Liver (tissue), 9 donors: ENCODE data around the gene FLNB. TPM values are rescaled to one million over a fixed set of nuclear protein-coding genes. Genes with fewer than 3 reads are reported as not detected.

Experiments
- DNase-seq: peaks from one replicate; pipeline ENCODE4 v3.0.0-alpha.2; 2017; ENCODE audit warnings: low spot score
- H3K27ac ChIP-seq, 2 donors: one replicate each; pipeline ENCODE4 v1.7.0; 2013; ENCODE audit warnings: inconsistent platforms in 2 of 2, low read length in 2 of 2, control low read depth in 1 of 2, low read depth in 1 of 2, mild to moderate bottlenecking in 1 of 2
- H3K27me3 ChIP-seq, 4 donors: one replicate each; pipeline versions ENCODE4 v1.6.1 to v1.7.0; 2013; ENCODE audit warnings: low read length in 3 of 4, inconsistent platforms in 1 of 4, mild to moderate bottlenecking in 1 of 4, moderate library complexity in 1 of 4; ENCODE audit not compliant: control insufficient read depth in 4 of 4, insufficient read depth in 4 of 4
- H3K36me3 ChIP-seq, 4 donors: one replicate each; pipeline versions ENCODE4 v1.6.1 to v1.7.0; 2013; ENCODE audit warnings: low read length in 3 of 4, mild to moderate bottlenecking in 3 of 4, low read depth in 1 of 4, moderate library complexity in 1 of 4; ENCODE audit not compliant: control insufficient read depth in 4 of 4, insufficient read depth in 3 of 4
- H3K4me1 ChIP-seq, 4 donors: one replicate each; pipeline versions ENCODE4 v1.6.1 to v1.7.0; 2013; ENCODE audit warnings: low read length in 3 of 4, mild to moderate bottlenecking in 3 of 4, moderate library complexity in 1 of 4; ENCODE audit not compliant: control insufficient read depth in 4 of 4, insufficient read depth in 4 of 4
- H3K4me3 ChIP-seq, 3 donors: one replicate each; pipeline versions ENCODE4 v1.6.1 to v1.7.0; 2013; ENCODE audit warnings: low read length in 3 of 3, control low read depth in 1 of 3, low read depth in 1 of 3, mild to moderate bottlenecking in 1 of 3
- H3K9ac ChIP-seq, 2 donors: one replicate each; pipeline ENCODE4 v1.7.0; 2013; ENCODE audit warnings: low read length in 2 of 2, mild to moderate bottlenecking in 2 of 2, moderate library complexity in 2 of 2, control low read depth in 1 of 2, low read depth in 1 of 2
- H3K9me3 ChIP-seq, 4 donors: one replicate each; pipeline versions ENCODE4 v1.6.1 to v1.7.0; 2013; ENCODE audit warnings: low read length in 3 of 4; ENCODE audit not compliant: control insufficient read depth in 4 of 4
- ATF3 ChIP-seq: IDR thresholded peaks from 2 replicates; pipeline ENCODE4 v1.6.1; 2016; ENCODE audit warnings: antibody characterized with exemption
- EGR1 ChIP-seq, 2 donors: IDR thresholded peaks; 2 replicates each; pipeline ENCODE4 v1.6.1; 2016 to 2018; ENCODE audit warnings: antibody characterized with exemption in 2 of 2, low read depth in 2 of 2
- FOXA2 ChIP-seq: IDR thresholded peaks from 2 replicates; pipeline ENCODE4 v1.6.1; 2016; ENCODE audit warnings: antibody characterized with exemption
- GABPA ChIP-seq, 2 donors: IDR thresholded peaks in 1 of 2; conservative IDR thresholded peaks in 1 of 2; 2 replicates each; pipeline ENCODE4 v1.6.1; 2016; ENCODE audit warnings: antibody characterized with exemption in 2 of 2, mild to moderate bottlenecking in 1 of 2, moderate library complexity in 1 of 2
- HNF4A ChIP-seq, 2 donors: conservative IDR thresholded peaks; 2 replicates each; pipeline ENCODE4 v1.6.1; 2016; ENCODE audit warnings: antibody characterized with exemption in 2 of 2, mild to moderate bottlenecking in 2 of 2
- JUND ChIP-seq, 2 donors: IDR thresholded peaks; 2 replicates each; pipeline ENCODE4 v1.6.1; 2016; ENCODE audit warnings: antibody characterized with exemption in 2 of 2
- MAX ChIP-seq: IDR thresholded peaks from 2 replicates; pipeline ENCODE4 v1.6.1; 2016; ENCODE audit warnings: antibody characterized with exemption
- NR2F2 ChIP-seq: IDR thresholded peaks from 2 replicates; pipeline ENCODE4 v1.6.1; 2016; ENCODE audit warnings: antibody characterized with exemption
- RAD21 ChIP-seq, 2 donors: IDR thresholded peaks; 2 replicates each; pipeline ENCODE4 v1.6.1; 2016; ENCODE audit warnings: antibody characterized with exemption in 2 of 2, mild to moderate bottlenecking in 2 of 2
- RXRA ChIP-seq, 2 donors: IDR thresholded peaks; 2 replicates each; pipeline ENCODE4 v1.6.1; 2017 to 2018; ENCODE audit warnings: antibody characterized with exemption in 2 of 2, mild to moderate bottlenecking in 1 of 2
- SP1 ChIP-seq: IDR thresholded peaks from 2 replicates; pipeline ENCODE4 v1.6.1; 2018; ENCODE audit warnings: antibody characterized with exemption, mild to moderate bottlenecking
- WGBS: extraction: QIAGEN DNeasy Blood & Tissue Kit; methylation state at CpG from one replicate; pipeline ENCODE4 v1.1.7; 2013; 5-methylcytosine and 5-hydroxymethylcytosine counted together
- polyA plus RNA-seq, 2 donors: library from polyadenylated mRNA; stranded (reverse) in 1 of 2; unstranded in 1 of 2; fragments of 200-250 nt in 1 of 2; fragments of >200 nt in 1 of 2; fragmentation: Nextera tagmentation in 1 of 2; extraction: Ambion mirVana in 1 of 2; gene quantifications; one replicate each; pipeline versions ENCODE4 v1.2.1 to v1.2.3, GENCODE V29; 2013 to 2015
- total RNA-seq, 2 donors: library from RNA; depleted of rRNA; stranded (reverse); fragments of >200 nt; gene quantifications; one replicate each; pipeline ENCODE4 v1.2.3, GENCODE V29; 2014
- TF ChIP-seq, protein P1 (sequence below): IDR thresholded peaks from 2 replicates; pipeline ENCODE4 v1.6.1; 2016; ENCODE audit warnings: antibody characterized with exemption, mild to moderate bottlenecking
- TF ChIP-seq, protein P2 (sequence below): fragments of 150-350 bp; IDR thresholded peaks from 2 replicates; pipeline ENCODE4 v1.5.1; 2017; ENCODE audit warnings: improper control_type of control experiment, low read depth, low read length; ENCODE audit not compliant: missing input control
- donor health status: healthy.
- donor health status: healthy.
- donor health status: healthy.
- donor health status: healthy.
- donor health status: healthy.

The FLNB gene
- total and polyA plus RNA-seq, 4 donors, result 22.9 to 124 (median 44.3) TPM

GRCh38 chr3:58164906-58165821 is 156.9 kb downstream of the FLNB start:
- H3K27ac ChIP-seq, result peak overlapping the region; percentile 78 to 87
- peaks cover 21 to 71% (median 58%) of the 10 kb centered on the region in 4 donors for H3K4me1 ChIP-seq
- 71% methylated on average over 16 of the region's 16 CpGs for WGBS
- H3K9me3 ChIP-seq, result no peaks in the 10 kb centered on the region
- no peak overlapping the region for H3K4me3 ChIP-seq
- peaks cover 0 to 10% (median 3%) of the 10 kb centered on the region in 4 donors for H3K36me3 ChIP-seq
- TF ChIP-seq RXRA (IDR thresholded peaks at IDR 0.05), result peak in 1 of 2 donors; percentile 8
- no peak for TF ChIP-seq SP1
- TF ChIP-seq, protein P1, sequence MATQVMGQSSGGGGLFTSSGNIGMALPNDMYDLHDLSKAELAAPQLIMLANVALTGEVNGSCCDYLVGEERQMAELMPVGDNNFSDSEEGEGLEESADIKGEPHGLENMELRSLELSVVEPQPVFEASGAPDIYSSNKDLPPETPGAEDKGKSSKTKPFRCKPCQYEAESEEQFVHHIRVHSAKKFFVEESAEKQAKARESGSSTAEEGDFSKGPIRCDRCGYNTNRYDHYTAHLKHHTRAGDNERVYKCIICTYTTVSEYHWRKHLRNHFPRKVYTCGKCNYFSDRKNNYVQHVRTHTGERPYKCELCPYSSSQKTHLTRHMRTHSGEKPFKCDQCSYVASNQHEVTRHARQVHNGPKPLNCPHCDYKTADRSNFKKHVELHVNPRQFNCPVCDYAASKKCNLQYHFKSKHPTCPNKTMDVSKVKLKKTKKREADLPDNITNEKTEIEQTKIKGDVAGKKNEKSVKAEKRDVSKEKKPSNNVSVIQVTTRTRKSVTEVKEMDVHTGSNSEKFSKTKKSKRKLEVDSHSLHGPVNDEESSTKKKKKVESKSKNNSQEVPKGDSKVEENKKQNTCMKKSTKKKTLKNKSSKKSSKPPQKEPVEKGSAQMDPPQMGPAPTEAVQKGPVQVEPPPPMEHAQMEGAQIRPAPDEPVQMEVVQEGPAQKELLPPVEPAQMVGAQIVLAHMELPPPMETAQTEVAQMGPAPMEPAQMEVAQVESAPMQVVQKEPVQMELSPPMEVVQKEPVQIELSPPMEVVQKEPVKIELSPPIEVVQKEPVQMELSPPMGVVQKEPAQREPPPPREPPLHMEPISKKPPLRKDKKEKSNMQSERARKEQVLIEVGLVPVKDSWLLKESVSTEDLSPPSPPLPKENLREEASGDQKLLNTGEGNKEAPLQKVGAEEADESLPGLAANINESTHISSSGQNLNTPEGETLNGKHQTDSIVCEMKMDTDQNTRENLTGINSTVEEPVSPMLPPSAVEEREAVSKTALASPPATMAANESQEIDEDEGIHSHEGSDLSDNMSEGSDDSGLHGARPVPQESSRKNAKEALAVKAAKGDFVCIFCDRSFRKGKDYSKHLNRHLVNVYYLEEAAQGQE, result peak; percentile 41
- TF ChIP-seq JUND (IDR thresholded peaks at IDR 0.05), result no peak
- H3K27me3 ChIP-seq, result no peaks in the 10 kb centered on the region
- no peak for DNase-seq
- H3K9ac ChIP-seq, result peak overlapping the region; percentile 5 to 18

GRCh38 chr3:58167431-58168351 is 159.5 kb downstream of the FLNB start:
- TF ChIP-seq EGR1 (IDR thresholded peaks at IDR 0.05; ENCODE audit: low read depth in 2 of 2), result no peak
- TF ChIP-seq, protein P2, sequence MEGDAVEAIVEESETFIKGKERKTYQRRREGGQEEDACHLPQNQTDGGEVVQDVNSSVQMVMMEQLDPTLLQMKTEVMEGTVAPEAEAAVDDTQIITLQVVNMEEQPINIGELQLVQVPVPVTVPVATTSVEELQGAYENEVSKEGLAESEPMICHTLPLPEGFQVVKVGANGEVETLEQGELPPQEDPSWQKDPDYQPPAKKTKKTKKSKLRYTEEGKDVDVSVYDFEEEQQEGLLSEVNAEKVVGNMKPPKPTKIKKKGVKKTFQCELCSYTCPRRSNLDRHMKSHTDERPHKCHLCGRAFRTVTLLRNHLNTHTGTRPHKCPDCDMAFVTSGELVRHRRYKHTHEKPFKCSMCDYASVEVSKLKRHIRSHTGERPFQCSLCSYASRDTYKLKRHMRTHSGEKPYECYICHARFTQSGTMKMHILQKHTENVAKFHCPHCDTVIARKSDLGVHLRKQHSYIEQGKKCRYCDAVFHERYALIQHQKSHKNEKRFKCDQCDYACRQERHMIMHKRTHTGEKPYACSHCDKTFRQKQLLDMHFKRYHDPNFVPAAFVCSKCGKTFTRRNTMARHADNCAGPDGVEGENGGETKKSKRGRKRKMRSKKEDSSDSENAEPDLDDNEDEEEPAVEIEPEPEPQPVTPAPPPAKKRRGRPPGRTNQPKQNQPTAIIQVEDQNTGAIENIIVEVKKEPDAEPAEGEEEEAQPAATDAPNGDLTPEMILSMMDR, result peak; percentile 74
- no peak for TF ChIP-seq FOXA2
- no peak for TF ChIP-seq ATF3
- no peak for TF ChIP-seq RXRA (IDR thresholded peaks at IDR 0.05)
- TF ChIP-seq HNF4A (conservative IDR thresholded peaks at IDR 0.05), result no peak
- TF ChIP-seq NR2F2, result no peak
- TF ChIP-seq, protein P1, result no peak
- TF ChIP-seq RAD21 (IDR thresholded peaks at IDR 0.05), result peak; percentile 45 to 74
- TF ChIP-seq MAX, result no peak
- no peak for TF ChIP-seq GABPA (IDR thresholded peaks at IDR 0.05 in 1 of 2, conservative IDR thresholded peaks at IDR 0.05 in 1 of 2)
- Histone ChIP-seq H3K4me3 (peak overlapping the region in 1 of 3 donors; percentile 5), H3K27me3 (no peaks in the 10 kb centered on the region), H3K9ac (no peak overlapping the region), H3K36me3 (peaks cover 0 to 7% (median 5%) of the 10 kb centered on the region in 4 donors), H3K27ac (peak overlapping the region; percentile 80 to 82), H3K9me3 (no peaks in the 10 kb centered on the region), H3K4me1 (peaks cover 21 to 76% (median 64%) of the 10 kb centered on the region in 4 donors)
- 94% methylated on average over 16 of the region's 16 CpGs for WGBS
- DNase-seq, result peak; percentile 72
